Esophagus squamous epithelium (tissue), 4 donors: ENCODE measurements around the gene NEK7.

Experiments
- POLR2A ChIP-seq, 4 donors: fragments of 450-650 bp; IDR thresholded peaks; one replicate each; pipeline ENCODE4 v1.6.1; 2017; ENCODE audit warnings: antibody characterized with exemption in 4 of 4, mild to moderate bottlenecking in 4 of 4, moderate library complexity in 3 of 4
- TF ChIP-seq, protein P1 (sequence below), 6 experiments: fragments of 450-650 bp in 4 of 6; fragments of 200-600 bp in 2 of 6; sonication (generic) in 2 of 6; IDR thresholded peaks; one replicate each; pipeline ENCODE4 v1.5.1; 2016 to 2019; ENCODE audit warnings: antibody characterized with exemption in 6 of 6, mild to moderate bottlenecking in 4 of 6, moderate library complexity in 4 of 6

DNA sequence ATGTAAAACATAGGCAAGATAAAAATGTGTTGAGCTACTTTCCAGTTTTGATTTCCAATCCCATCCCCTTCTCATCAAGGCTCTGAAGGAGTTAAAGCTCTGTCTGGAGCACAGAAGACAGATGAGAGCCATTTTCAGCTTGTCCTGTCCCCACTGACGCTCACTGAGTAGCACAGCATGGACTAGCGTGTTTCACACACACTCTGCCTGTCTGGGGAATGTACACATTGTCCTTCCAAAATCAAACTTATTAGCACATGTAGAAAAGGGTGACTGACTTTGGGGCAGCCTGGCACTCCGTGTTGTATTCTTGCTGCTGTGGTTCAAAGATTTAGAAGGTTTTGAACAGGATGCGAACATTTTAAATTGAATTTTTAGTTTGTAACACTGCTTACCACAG, 139.2 kb downstream of the NEK7 start:
- TF ChIP-seq, protein P1, sequence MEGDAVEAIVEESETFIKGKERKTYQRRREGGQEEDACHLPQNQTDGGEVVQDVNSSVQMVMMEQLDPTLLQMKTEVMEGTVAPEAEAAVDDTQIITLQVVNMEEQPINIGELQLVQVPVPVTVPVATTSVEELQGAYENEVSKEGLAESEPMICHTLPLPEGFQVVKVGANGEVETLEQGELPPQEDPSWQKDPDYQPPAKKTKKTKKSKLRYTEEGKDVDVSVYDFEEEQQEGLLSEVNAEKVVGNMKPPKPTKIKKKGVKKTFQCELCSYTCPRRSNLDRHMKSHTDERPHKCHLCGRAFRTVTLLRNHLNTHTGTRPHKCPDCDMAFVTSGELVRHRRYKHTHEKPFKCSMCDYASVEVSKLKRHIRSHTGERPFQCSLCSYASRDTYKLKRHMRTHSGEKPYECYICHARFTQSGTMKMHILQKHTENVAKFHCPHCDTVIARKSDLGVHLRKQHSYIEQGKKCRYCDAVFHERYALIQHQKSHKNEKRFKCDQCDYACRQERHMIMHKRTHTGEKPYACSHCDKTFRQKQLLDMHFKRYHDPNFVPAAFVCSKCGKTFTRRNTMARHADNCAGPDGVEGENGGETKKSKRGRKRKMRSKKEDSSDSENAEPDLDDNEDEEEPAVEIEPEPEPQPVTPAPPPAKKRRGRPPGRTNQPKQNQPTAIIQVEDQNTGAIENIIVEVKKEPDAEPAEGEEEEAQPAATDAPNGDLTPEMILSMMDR (IDR thresholded peaks at IDR 0.05), result no peak
- TF ChIP-seq POLR2A (IDR thresholded peaks at IDR 0.05), result no peak
